ENCODE results near the gene DPH5. TPM values are rescaled to one million over a fixed set of nuclear protein-coding genes. Genes with fewer than 3 reads are reported as not detected.

Gene DPH5
- total and polyA plus RNA-seq, 2 donors (not counting 3 experiments of a cell fraction or from before 2014, with no cell fraction given): 37.2 to 43.6 TPM

- ChIA-PET POLR2A (no interaction called here), CTCF (interaction anchor here (1.0 to 1.3 kb wide), 2 partner anchors 64 to 215 kb away, joined by 3 read pairs; no protein-coding TSS in a partner anchor)
Observed at GRCh38 chr1:101073836-101074235, 48.3 kb upstream of the DPH5 start.

More at GRCh38 chr1:101073836-101074235, 48.3 kb upstream of the DPH5 start:
- H3K27ac ChIP-seq (ENCODE audit: insufficient read depth, low read depth, low read length): no peak overlapping the region
- H3K36me3 ChIP-seq (ENCODE audit: control insufficient read depth in 2 of 2, extremely low read depth in 1 of 2, insufficient read depth in 2 of 2, low read length in 2 of 2): no peaks in the 10 kb centered on the region
- no peaks in the 10 kb centered on the region for H3K9me1 ChIP-seq (replicated peaks; ENCODE audit: control insufficient read depth, extremely low read depth, insufficient read depth, low read length)
- H3K27me3 ChIP-seq (ENCODE audit: control insufficient read depth in 2 of 2, insufficient read depth in 2 of 2, low read length in 2 of 2): no peaks in the 10 kb centered on the region
- no peak overlapping the region for H3K4me2 ChIP-seq (ENCODE audit: insufficient read depth, low read length)
- H3K79me2 ChIP-seq (ENCODE audit: control insufficient read depth, insufficient read depth, low read length): no peaks in the 10 kb centered on the region
- intact Hi-C loops (cut with micrococcal nuclease): no loop called here
- no peak overlapping the region for H3K4me3 ChIP-seq (replicated peaks in 1 of 3; ENCODE audit: insufficient read depth in 1 of 3, low read depth in 1 of 3, low read length in 3 of 3)
- H4K20me1 ChIP-seq (replicated peaks; ENCODE audit: control insufficient read depth, extremely low read depth, insufficient read depth, low read length): no peaks in the 10 kb centered on the region
- FAIRE-seq (no peak), DNase-seq (ENCODE audit: low read depth, low spot score) (no peak)
- H3K9ac ChIP-seq (replicated peaks; ENCODE audit: extremely low read depth, insufficient read depth, low read length): no peak overlapping the region
- no TSS peak for BruUV-seq (replicated peaks)
- peaks cover 2% of the 10 kb centered on the region for H3K4me1 ChIP-seq (ENCODE audit: control insufficient read depth, extremely low read depth, insufficient read depth, low read length)
- H2AFZ ChIP-seq (ENCODE audit: low read depth, low read length): no peak overlapping the region
- dilution Hi-C loops (cut with MboI; ENCODE audit: extremely low pct_ligation_motif_present, low sequenced_read_pairs): no loop called here
- H3K9me3 ChIP-seq (replicated peaks; ENCODE audit: control insufficient read depth, insufficient read depth, low read length): no peaks in the 10 kb centered on the region
- TF ChIP-seq MYC (IDR thresholded peaks at IDR 0.05; ENCODE audit: low read depth, low read length) (no peak), FOS (IDR thresholded peaks at IDR 0.05; ENCODE audit: borderline replicate concordance, insufficient read depth, low read length) (no peak), POLR2AphosphoS5 (IDR thresholded peaks at IDR 0.05; ENCODE audit: insufficient read depth, low read depth, low read length) (no peak), JUN (IDR thresholded peaks at IDR 0.05; ENCODE audit: borderline replicate concordance, insufficient read depth, insufficient read length, low read depth) (no peak), POLR2A (IDR thresholded peaks at IDR 0.05; ENCODE audit: low read depth, low read length) (no peak), CTCF (IDR thresholded peaks at IDR 0.05; ENCODE audit: extremely low read depth in 1 of 2, insufficient read depth in 1 of 2, low read depth in 1 of 2, low read length in 2 of 2) (no peak), EZH2 (IDR thresholded peaks at IDR 0.05; ENCODE audit: borderline replicate concordance, low read depth, low read length, severe bottlenecking) (no peak)

Measured in endothelial cell of umbilical vein (primary cell).